Astrocyte (in vitro differentiated cells and primary cell): ENCODE results near the gene NFKBIL1.

ENCODE experiments used
- EZH2 ChIP-seq: IDR thresholded peaks from 2 replicates; pipeline ENCODE4 v1.6.1; 2012; ENCODE audit warnings: mild to moderate bottlenecking, low read length, inconsistent platforms; ENCODE audit not compliant: insufficient read depth
- TF ChIP-seq, protein P1 (sequence below): IDR thresholded peaks from 2 replicates; pipeline ENCODE4 v1.5.1; 2011; ENCODE audit warnings: low read depth, mild to moderate bottlenecking, inconsistent platforms, low read length, moderate library complexity; ENCODE audit not compliant: insufficient read depth

GRCh38 chr6:31548544-31548873, 1.1 kb downstream of the NFKBIL1 start:
- TF ChIP-seq, protein P1, sequence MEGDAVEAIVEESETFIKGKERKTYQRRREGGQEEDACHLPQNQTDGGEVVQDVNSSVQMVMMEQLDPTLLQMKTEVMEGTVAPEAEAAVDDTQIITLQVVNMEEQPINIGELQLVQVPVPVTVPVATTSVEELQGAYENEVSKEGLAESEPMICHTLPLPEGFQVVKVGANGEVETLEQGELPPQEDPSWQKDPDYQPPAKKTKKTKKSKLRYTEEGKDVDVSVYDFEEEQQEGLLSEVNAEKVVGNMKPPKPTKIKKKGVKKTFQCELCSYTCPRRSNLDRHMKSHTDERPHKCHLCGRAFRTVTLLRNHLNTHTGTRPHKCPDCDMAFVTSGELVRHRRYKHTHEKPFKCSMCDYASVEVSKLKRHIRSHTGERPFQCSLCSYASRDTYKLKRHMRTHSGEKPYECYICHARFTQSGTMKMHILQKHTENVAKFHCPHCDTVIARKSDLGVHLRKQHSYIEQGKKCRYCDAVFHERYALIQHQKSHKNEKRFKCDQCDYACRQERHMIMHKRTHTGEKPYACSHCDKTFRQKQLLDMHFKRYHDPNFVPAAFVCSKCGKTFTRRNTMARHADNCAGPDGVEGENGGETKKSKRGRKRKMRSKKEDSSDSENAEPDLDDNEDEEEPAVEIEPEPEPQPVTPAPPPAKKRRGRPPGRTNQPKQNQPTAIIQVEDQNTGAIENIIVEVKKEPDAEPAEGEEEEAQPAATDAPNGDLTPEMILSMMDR, result no peak
- no peak for TF ChIP-seq EZH2
